NCI-H748 (cell line): ENCODE measurements around the gene TSPAN9.
A peak's percentile ranks its signal among the peaks of the same experiment; 100 is the strongest.

Experiments
- DNase-seq: peaks from one replicate; lab custom pipeline; 2025; ENCODE audit not compliant: unreplicated experiment; lab: John Stamatoyannopoulos, UW

Gene TSPAN9

GRCh38 chr12:3243376-3244084 lies 166.4 kb downstream of the TSPAN9 start:
- no peak for DNase-seq

GRCh38 chr12:3244219-3244750 lies 167.1 kb downstream of the TSPAN9 start:
- DNase-seq, result no peak

GRCh38 chr12:3246253-3246652 lies 169.1 kb downstream of the TSPAN9 start:
- no peak for DNase-seq

- DNase-seq, result no peak
Measured at GRCh38 chr12:3247077-3247476, 169.9 kb downstream of the TSPAN9 start.

- no peak for DNase-seq
Measured at GRCh38 chr12:3247629-3248161, 170.5 kb downstream of the TSPAN9 start.

- DNase-seq, result no peak
Measured at GRCh38 chr12:3249081-3249800, 172.1 kb downstream of the TSPAN9 start.

GRCh38 chr12:3250034-3250433 lies 172.9 kb downstream of the TSPAN9 start:
- no peak for DNase-seq

- DNase-seq, result no peak
Measured at GRCh38 chr12:3250576-3250975, 173.4 kb downstream of the TSPAN9 start.

- DNase-seq, result no peak
Measured at GRCh38 chr12:3251067-3251466, 173.9 kb downstream of the TSPAN9 start.

- DNase-seq, result no peak
Measured at GRCh38 chr12:3251691-3252090, 174.5 kb downstream of the TSPAN9 start.

GRCh38 chr12:3252450-3252891 lies 175.3 kb downstream of the TSPAN9 start:
- no peak for DNase-seq

GRCh38 chr12:3253682-3254275 lies 176.6 kb downstream of the TSPAN9 start:
- no peak for DNase-seq

- no peak for DNase-seq
Measured at GRCh38 chr12:3255057-3255456, 177.9 kb downstream of the TSPAN9 start.

- no peak for DNase-seq
Measured at GRCh38 chr12:3256103-3256631, 179.0 kb downstream of the TSPAN9 start.

- no peak for DNase-seq
Measured at GRCh38 chr12:3257411-3257810, 180.2 kb downstream of the TSPAN9 start.

- no peak for DNase-seq
Measured at GRCh38 chr12:3259973-3260372, 182.8 kb downstream of the TSPAN9 start.

- DNase-seq, result no peak
Measured at GRCh38 chr12:3261782-3262359, 184.7 kb downstream of the TSPAN9 start.

GRCh38 chr12:3262470-3262869 lies 185.3 kb downstream of the TSPAN9 start:
- peak; percentile 34 for DNase-seq

GRCh38 chr12:3263282-3263681 lies 186.1 kb downstream of the TSPAN9 start:
- no peak for DNase-seq

GRCh38 chr12:3263939-3264922 lies 187.1 kb downstream of the TSPAN9 start:
- no peak for DNase-seq
